Caki2 (cell line): ENCODE measurements around the gene PRKCZ. TPM values are rescaled to one million over a fixed set of nuclear protein-coding genes. Genes with fewer than 3 reads are reported as not detected.
"Not testable (repeated sequence)": the region's sequence is repeated elsewhere in the genome, so short reads cannot be mapped to it uniquely, and the experiment has no call there.

Source experiments
- DNase-seq: peaks from one replicate; pipeline ENCODE4 v3.0.0-alpha.2; 2015; ENCODE audit warnings: low read depth
- in situ Hi-C: cut with HindIII; loops from 2 replicates; pipeline ENCODE4 v1.10.0; 2016; ENCODE audit warnings: low sequenced_read_pairs, low pct_unique_long_range_greater_than_20kb, mixed read lengths
- total RNA-seq: library from RNA; depleted of rRNA; stranded (reverse); fragments of >200 nt; shearing (Covaris generic); gene quantifications from 2 replicates; pipeline ENCODE4 v1.2.3, GENCODE V29; 2014; ENCODE audit warnings: low replicate concordance

Gene PRKCZ
- total RNA-seq, 1 experiment from 2014 or later: 60.4 TPM

GRCh38 chr1:2104621-2105427 is 54.6 kb downstream of the PRKCZ start:
- DNase-seq: peak; percentile 73
- in situ Hi-C loops: no loop called here

DNA sequence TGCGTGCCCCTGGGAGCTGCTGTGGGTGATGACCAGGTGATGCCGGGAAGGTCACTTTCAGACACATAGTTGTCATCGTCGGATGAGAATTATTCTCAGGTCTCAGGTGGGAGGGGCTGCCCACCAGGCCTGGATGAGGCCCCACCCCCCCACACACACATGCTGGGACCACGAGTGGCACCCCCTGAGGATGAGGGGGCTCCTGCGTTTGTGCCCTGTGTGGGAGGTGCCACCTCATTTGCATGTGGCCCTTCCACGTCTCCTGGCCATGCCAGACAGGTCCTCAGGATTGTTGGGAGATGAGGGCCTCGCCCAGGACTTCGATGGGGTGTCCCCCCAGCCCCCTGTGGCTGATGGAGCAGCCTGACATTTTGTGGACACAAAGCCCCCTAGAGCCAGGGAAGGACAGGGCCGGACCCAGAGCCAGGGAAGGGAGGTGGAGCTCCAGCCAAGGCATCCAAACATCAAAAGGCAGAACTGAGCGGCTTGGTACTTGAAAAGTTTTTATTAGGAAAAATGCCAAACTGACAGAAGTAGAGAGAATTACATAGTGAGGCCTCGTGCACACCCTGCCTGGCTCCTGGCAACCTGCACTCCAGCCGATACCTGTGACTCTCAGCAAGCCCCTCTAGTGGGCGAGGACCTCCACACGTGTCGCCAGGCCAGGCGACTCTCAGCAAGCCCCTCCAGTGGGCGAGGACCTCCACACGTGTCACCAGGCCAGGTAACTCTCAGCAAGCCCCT is 55.7 kb downstream of the PRKCZ start:
- DNase-seq: no peak
- in situ Hi-C loops: no loop called here

- in situ Hi-C loops: no loop called here
- DNase-seq: no peak
Observed at GRCh38 chr1:2106659-2107405, 56.6 kb downstream of the PRKCZ start.

DNA sequence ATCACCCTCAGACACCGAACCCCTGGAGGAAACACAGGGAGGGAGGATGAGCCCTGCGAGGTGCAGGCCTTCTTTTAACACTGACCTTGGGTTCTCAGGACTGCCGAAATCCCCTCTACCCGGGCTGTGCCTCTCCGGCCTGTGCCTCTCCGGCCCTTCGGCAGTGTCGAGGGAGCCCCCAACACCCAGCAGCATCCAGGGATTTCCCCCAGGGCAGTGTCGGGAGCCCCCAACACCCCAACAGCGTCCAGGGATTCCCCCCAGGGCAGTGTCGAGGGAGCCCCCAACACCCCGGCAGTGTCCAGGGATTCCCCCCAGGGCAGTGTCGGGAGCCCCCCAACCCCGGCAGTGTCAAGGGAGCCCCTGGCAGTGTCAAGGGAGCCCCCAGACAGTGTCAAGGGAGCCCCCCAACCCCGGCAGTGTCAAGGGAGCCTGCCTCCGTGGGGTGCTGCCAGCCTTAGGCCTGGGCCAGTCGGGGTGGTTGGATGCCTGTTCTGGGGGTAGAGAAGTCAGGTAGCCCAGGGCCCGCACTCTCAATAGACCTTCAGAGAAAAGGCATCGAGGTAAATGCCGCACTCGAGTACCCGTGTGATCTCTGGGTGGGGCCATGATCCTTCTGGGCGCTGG is 57.5 kb downstream of the PRKCZ start:
- no peak for DNase-seq
- in situ Hi-C loops: no loop called here

DNA sequence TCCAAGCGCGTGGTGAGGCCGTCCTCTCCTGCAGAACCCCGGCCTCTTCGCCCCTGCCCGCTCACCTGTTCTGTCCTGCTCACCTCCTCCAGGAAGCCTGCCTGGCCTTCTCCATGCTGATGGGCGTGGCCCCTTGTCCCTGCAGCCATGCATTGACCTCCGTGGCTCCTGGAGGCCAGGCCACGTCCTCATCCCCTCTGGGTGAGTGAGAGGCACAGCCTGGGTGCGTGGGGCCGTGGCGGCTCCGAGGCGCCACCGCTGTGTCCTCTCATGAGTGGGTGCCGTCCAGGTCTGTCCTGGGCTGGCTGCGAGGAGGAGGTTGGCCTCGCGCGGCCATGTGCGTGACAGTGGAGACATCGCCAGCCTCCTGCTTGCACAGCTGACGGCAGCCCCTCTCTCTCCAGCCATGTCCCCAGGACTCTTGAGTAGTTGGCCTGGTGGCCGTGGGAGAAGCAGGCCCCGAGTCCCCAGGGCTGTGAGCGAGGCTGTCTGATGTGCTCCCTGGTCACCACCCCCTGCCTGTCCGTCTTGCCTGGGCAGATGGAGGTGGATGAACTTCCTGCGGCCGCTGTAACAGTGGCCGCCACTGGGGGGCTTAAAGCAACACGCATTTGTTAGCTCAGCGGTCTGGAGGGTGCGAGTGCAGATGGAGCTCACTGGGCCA is 58.1 kb downstream of the PRKCZ start:
- DNase-seq: no peak
- in situ Hi-C loops: no loop called here

- DNase-seq: no peak
- in situ Hi-C loops: no loop called here
Observed at GRCh38 chr1:2108877-2109580, 58.8 kb downstream of the PRKCZ start.

- in situ Hi-C loops: no loop called here
- no peak for DNase-seq
Observed at GRCh38 chr1:2109581-2110021, 59.4 kb downstream of the PRKCZ start.

GRCh38 chr1:2110191-2110737 is 60.1 kb downstream of the PRKCZ start:
- in situ Hi-C loops: no loop called here
- DNase-seq: no peak

- in situ Hi-C loops: no loop called here
- no peak for DNase-seq
Observed at GRCh38 chr1:2110738-2111673, 60.8 kb downstream of the PRKCZ start.

- in situ Hi-C loops: no loop called here
- no peak for DNase-seq
Observed at GRCh38 chr1:2111674-2112035, 61.4 kb downstream of the PRKCZ start.

- DNase-seq: no peak
- in situ Hi-C loops: no loop called here
Observed at GRCh38 chr1:2112280-2112701, 62.1 kb downstream of the PRKCZ start.

GRCh38 chr1:2113620-2114135 is 63.5 kb downstream of the PRKCZ start:
- in situ Hi-C loops: no loop called here
- DNase-seq: no peak

GRCh38 chr1:2114635-2115007 is 64.4 kb downstream of the PRKCZ start:
- DNase-seq, in situ Hi-C loops: not testable (repeated sequence)

GRCh38 chr1:2115008-2115641 is 64.9 kb downstream of the PRKCZ start:
- in situ Hi-C loops: no loop called here
- no peak for DNase-seq

GRCh38 chr1:2115702-2116341 is 65.6 kb downstream of the PRKCZ start:
- DNase-seq: no peak
- in situ Hi-C loops: no loop called here
